Left lung (tissue), 10 donors: ENCODE measurements around the gene MOB4. TPM values are rescaled to one million over a fixed set of nuclear protein-coding genes. Genes with fewer than 3 reads are reported as not detected.

Experiments used
- ATAC-seq: fragments of 200-7000 bp; cut with Tn5 transposase; one replicate; pipeline ENCODE4 v1.9.1; 2020; ENCODE audit warnings: moderate library complexity
- DNase-seq, 4 donors: peaks; one replicate each; pipeline ENCODE4 v3.0.0-alpha.2; 2013 to 2020
- H3K27ac ChIP-seq, 2 donors: fragments of 200-600 bp; sonication (generic) in 1 of 2; one replicate each; pipeline versions ENCODE4 v1.5.0 to v1.8.0; 2020 to 2021
- H3K27me3 ChIP-seq, 2 donors: fragments of 200-600 bp; sonication (generic) in 1 of 2; one replicate each; pipeline versions ENCODE4 v1.5.0 to v1.8.0; 2020 to 2021
- H3K36me3 ChIP-seq, 2 donors: fragments of 200-600 bp; sonication (generic) in 1 of 2; one replicate each; pipeline versions ENCODE4 v1.5.0 to v1.8.0; 2020 to 2021
- H3K4me1 ChIP-seq, 2 donors: fragments of 200-600 bp; one replicate each; pipeline ENCODE4 v1.8.0; 2021
- H3K4me3 ChIP-seq, 2 donors: fragments of 200-600 bp; sonication (generic) in 1 of 2; one replicate each; pipeline versions ENCODE4 v1.5.0 to v1.8.0; 2020 to 2021; ENCODE audit warnings: mild to moderate bottlenecking in 1 of 2
- H3K9me3 ChIP-seq, 2 donors: fragments of 200-600 bp; sonication (generic) in 1 of 2; one replicate each; pipeline versions ENCODE4 v1.5.0 to v1.8.0; 2020 to 2021
- CTCF ChIP-seq, 2 donors: fragments of 200-600 bp; sonication (generic) in 1 of 2; IDR thresholded peaks; one replicate each; pipeline versions ENCODE4 v1.5.0 to v1.8.0; 2021; ENCODE audit warnings: antibody characterized with exemption in 2 of 2
- intact Hi-C, 2 donors: fragments of 100-400 bp; cut with DNase I; formaldehyde crosslinking; loops; one replicate each; pipeline versions ENCODE4 v1.11.2 to v1.14.2; 2022
- polyA plus RNA-seq, 6 donors: library from polyadenylated mRNA; unstranded; fragments of 120-200 nt; gene quantifications; one replicate each; pipeline ENCODE4 v1.2.1, GENCODE V29; 2013; ENCODE audit not compliant: insufficient read length in 6 of 6
- total RNA-seq, 2 donors: library from RNA; stranded (reverse); fragmentation: NEBNext Ultra II Directional; extraction: Animal tissue kit (Norgen Biotek cat#: 25700); gene quantifications; one replicate each; pipeline ENCODE4 v1.2.1, GENCODE V29; 2021
- donor health status: DM: no; HTN: yes; CAD: no.
- donor health status: DM: no; HTN: no; CAD: no.

The MOB4 gene
- total and polyA plus RNA-seq, 8 donors: 23.0 to 54.2 (median 45.2) TPM

- no peak for DNase-seq
- H3K4me1 ChIP-seq: peaks cover 0 to 11% of the 10 kb centered on the region in 2 donors
- H3K9me3 ChIP-seq: peaks cover 0 to 6% of the 10 kb centered on the region in 2 donors
- no peak for ATAC-seq
- no peaks in the 10 kb centered on the region for H3K27me3 ChIP-seq
- intact Hi-C loops: no loop called here
- no peak overlapping the region for H3K4me3 ChIP-seq
- H3K36me3 ChIP-seq: peaks cover 0 to 23% of the 10 kb centered on the region in 2 donors
- no peak overlapping the region for H3K27ac ChIP-seq
- no peak for TF ChIP-seq CTCF (IDR thresholded peaks at IDR 0.05)
Observed at GRCh38 chr2:197559681-197560080, 43.8 kb downstream of the MOB4 start.

- intact Hi-C loops: no loop called here
- Histone ChIP-seq H3K4me3 (no peak overlapping the region), H3K9me3 (peaks cover 0 to 6% of the 10 kb centered on the region in 2 donors), H3K36me3 (peaks cover 0 to 18% of the 10 kb centered on the region in 2 donors), H3K27me3 (no peaks in the 10 kb centered on the region), H3K4me1 (peaks cover 0 to 11% of the 10 kb centered on the region in 2 donors), H3K27ac (no peak overlapping the region)
- ATAC-seq (no peak), DNase-seq (no peak)
- no peak for TF ChIP-seq CTCF (IDR thresholded peaks at IDR 0.05)
Observed at GRCh38 chr2:197560146-197560665, 44.3 kb downstream of the MOB4 start.

DNA sequence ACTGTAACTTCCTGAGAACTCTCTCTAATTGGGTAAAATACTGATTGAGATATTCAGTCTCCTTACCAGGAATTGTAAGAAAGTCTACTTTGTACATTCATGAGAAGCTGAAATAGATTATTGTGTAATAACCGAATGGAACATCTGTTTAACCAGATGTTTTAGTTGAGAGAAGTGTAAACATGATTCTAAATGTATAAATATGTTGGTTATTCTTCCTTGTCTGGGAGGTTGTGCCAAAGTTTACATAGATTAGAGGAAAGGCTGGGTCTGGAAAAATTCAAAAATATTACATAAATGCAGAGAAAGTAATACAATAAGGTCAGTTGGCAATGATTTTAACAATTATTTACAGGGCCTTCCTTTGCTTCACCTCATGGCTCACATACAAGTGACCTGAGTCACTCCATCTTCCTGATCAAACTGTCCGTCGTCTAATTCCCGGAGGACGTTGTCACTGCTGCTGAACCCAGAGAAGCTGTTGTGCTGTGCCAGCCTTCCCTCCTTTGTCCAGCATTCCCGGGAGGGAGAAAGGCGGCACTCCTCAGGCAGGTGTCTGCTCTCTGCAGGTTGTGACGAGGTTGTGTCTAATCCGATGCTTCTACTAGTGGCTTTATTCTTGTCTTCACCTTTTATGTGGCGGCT, 55.9 kb downstream of the MOB4 start:
- no peak overlapping the region for H3K27ac ChIP-seq
- intact Hi-C loops: no loop called here
- peaks cover 0 to 8% of the 10 kb centered on the region in 2 donors for H3K36me3 ChIP-seq
- H3K9me3 ChIP-seq: peaks cover 0 to 18% of the 10 kb centered on the region in 2 donors
- H3K27me3 ChIP-seq: no peaks in the 10 kb centered on the region
- DNase-seq: peak in 2 of 4 donors; percentile 23 to 36
- TF ChIP-seq CTCF (IDR thresholded peaks at IDR 0.05): no peak
- no peak for ATAC-seq
- H3K4me3 ChIP-seq: no peak overlapping the region
- no peaks in the 10 kb centered on the region for H3K4me1 ChIP-seq

DNA sequence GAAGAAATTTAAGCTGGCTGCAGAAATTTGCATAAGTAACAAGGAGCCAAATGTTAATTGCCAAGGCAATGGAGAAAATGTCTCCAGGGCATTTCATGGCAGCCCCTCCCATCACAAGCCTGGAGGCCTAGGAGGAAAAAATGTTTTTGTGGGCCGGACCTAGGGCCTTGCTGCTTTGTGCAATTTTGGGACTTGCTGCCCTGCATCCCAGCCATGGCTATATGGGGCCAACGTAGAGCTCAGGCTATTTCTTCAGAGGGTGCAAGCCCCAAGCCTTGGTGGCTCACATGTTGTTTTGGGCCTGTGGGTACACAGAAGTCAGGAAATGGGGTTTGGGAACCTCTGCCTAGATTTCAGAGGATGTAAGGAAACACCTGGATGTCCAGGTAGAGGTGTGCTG, 57.7 kb downstream of the MOB4 start:
- peaks cover 0 to 18% of the 10 kb centered on the region in 2 donors for H3K9me3 ChIP-seq
- no peak overlapping the region for H3K4me3 ChIP-seq
- no peak for ATAC-seq
- no peak for TF ChIP-seq CTCF (IDR thresholded peaks at IDR 0.05)
- DNase-seq: no peak
- peaks cover 0 to 7% of the 10 kb centered on the region in 2 donors for H3K36me3 ChIP-seq
- intact Hi-C loops: no loop called here
- H3K4me1 ChIP-seq: no peaks in the 10 kb centered on the region
- H3K27me3 ChIP-seq: no peaks in the 10 kb centered on the region
- H3K27ac ChIP-seq: no peak overlapping the region

DNA sequence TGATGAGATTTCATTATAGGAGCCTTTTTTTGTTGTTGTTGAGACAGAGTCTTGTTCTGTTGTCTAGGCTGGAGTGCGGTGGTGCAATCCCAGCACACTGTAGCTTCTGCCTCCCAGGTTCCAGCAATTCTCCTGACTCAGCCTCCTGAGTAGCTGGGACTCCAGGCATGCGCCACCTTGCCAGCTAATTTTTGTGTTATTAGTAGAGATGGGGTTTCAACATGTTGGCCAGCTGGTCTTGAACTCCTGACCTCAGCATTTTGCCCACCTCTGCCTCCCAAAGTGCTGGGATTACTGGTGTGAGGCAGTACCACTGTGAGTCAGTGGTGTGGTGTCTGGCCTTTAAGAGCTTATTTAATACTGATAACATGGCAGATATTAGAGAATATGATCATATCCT, 60.1 kb downstream of the MOB4 start:
- ATAC-seq (no peak), DNase-seq (no peak)
- Histone ChIP-seq H3K4me3 (no peak overlapping the region), H3K9me3 (peaks cover 0 to 18% of the 10 kb centered on the region in 2 donors), H3K4me1 (no peaks in the 10 kb centered on the region), H3K36me3 (peaks cover 0 to 7% of the 10 kb centered on the region in 2 donors), H3K27me3 (no peaks in the 10 kb centered on the region), H3K27ac (no peak overlapping the region)
- TF ChIP-seq CTCF (IDR thresholded peaks at IDR 0.05): no peak
- intact Hi-C loops: no loop called here
